Breast epithelium (tissue), 3 donors: ENCODE measurements around the gene SNRPA1.

Experiments
- POLR2AphosphoS5 ChIP-seq, 3 donors: sonication (generic); formaldehyde crosslinking; IDR thresholded peaks; one replicate each; pipeline ENCODE4 v1.6.1; 2017; ENCODE audit warnings: antibody characterized with exemption in 3 of 3
- TF ChIP-seq, protein P1 (sequence below), 3 donors: fragments of 450-650 bp; IDR thresholded peaks; one replicate each; pipeline ENCODE4 v1.5.1; 2016 to 2017; ENCODE audit warnings: antibody characterized with exemption in 3 of 3, mild to moderate bottlenecking in 3 of 3, moderate library complexity in 3 of 3

DNA sequence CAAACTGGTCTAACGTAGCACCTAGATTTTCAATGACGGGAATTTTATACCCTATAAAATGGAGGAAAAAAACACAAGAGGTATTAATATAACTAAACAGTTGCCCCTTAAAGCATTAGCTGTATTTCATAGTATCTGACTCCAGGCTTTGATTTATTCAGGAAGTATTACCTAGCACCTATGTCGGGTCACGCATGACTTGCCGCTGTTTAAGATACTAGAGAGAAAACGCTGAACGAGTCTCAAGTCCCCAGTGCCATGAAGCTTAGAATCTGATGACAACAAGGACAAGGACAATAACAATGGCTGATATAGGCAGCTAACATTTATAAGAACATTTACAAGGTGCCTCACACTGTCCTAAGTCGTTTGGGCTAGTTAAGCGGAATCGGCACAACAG lies 1.9 kb downstream of the SNRPA1 start:
- TF ChIP-seq POLR2AphosphoS5 (IDR thresholded peaks at IDR 0.05): no peak
- TF ChIP-seq, protein P1, sequence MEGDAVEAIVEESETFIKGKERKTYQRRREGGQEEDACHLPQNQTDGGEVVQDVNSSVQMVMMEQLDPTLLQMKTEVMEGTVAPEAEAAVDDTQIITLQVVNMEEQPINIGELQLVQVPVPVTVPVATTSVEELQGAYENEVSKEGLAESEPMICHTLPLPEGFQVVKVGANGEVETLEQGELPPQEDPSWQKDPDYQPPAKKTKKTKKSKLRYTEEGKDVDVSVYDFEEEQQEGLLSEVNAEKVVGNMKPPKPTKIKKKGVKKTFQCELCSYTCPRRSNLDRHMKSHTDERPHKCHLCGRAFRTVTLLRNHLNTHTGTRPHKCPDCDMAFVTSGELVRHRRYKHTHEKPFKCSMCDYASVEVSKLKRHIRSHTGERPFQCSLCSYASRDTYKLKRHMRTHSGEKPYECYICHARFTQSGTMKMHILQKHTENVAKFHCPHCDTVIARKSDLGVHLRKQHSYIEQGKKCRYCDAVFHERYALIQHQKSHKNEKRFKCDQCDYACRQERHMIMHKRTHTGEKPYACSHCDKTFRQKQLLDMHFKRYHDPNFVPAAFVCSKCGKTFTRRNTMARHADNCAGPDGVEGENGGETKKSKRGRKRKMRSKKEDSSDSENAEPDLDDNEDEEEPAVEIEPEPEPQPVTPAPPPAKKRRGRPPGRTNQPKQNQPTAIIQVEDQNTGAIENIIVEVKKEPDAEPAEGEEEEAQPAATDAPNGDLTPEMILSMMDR (IDR thresholded peaks at IDR 0.05): no peak
